PC-9 (cell line): ENCODE data around the gene KDM4B.

Experiments used
- EZH2 ChIP-seq: fragments of 200-600 bp; sonication (generic); IDR thresholded peaks from 2 replicates; pipeline ENCODE4 v1.8.0; 2017; ENCODE audit warnings: antibody characterized with exemption, low read depth
- TF ChIP-seq, protein P1 (sequence below): fragments of 200-600 bp; sonication (generic); conservative IDR thresholded peaks from 2 replicates; pipeline ENCODE4 v1.6.1; 2017; ENCODE audit warnings: mixed run types, antibody characterized with exemption, mild to moderate bottlenecking, moderate library complexity

DNA sequence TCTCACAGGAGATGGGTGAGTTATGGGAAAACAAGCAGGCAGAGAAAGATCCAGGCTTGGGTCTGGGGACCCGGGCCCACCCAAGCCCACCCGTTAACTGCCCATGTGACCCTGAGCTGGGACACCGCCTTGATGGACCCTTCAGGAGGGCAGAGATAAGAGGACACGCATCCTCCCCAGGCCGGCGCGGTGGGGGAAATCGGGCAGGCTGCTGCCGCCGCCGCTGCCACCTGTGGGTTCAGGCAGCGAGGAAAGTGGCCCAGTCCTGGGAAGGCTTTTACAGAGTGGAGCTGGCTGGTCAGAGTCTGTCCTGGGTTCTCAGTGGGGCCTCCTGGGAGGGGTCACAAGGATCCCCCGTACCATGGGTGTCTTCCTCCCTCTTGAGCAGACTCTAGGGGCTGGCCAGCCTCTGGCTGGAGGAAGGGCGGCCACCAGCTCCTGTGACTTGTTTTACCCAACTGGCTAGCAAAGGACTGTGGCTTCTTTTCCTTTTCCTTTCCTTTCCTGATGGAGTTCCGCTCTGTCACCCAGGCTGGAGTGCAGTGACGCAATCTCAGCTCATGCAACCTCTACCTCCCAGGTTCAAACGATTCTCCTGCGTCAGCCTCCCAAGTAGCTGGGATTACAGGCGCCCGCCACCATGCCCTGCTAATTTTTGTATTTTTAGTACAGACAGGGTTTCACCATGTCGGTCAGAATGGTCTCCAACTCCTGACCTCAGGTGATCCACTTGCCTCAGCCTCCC lies 155.4 kb downstream of the KDM4B start:
- no peak for TF ChIP-seq EZH2
- TF ChIP-seq, protein P1, sequence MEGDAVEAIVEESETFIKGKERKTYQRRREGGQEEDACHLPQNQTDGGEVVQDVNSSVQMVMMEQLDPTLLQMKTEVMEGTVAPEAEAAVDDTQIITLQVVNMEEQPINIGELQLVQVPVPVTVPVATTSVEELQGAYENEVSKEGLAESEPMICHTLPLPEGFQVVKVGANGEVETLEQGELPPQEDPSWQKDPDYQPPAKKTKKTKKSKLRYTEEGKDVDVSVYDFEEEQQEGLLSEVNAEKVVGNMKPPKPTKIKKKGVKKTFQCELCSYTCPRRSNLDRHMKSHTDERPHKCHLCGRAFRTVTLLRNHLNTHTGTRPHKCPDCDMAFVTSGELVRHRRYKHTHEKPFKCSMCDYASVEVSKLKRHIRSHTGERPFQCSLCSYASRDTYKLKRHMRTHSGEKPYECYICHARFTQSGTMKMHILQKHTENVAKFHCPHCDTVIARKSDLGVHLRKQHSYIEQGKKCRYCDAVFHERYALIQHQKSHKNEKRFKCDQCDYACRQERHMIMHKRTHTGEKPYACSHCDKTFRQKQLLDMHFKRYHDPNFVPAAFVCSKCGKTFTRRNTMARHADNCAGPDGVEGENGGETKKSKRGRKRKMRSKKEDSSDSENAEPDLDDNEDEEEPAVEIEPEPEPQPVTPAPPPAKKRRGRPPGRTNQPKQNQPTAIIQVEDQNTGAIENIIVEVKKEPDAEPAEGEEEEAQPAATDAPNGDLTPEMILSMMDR: no peak
